ENCODE results near the gene MPV17.
A peak's percentile ranks its signal among the peaks of the same experiment; 100 is the strongest.
"Not testable (repeated sequence)": the region's sequence is repeated elsewhere in the genome, so short reads cannot be mapped to it uniquely, and the experiment has no call there.

Gene MPV17

DNA sequence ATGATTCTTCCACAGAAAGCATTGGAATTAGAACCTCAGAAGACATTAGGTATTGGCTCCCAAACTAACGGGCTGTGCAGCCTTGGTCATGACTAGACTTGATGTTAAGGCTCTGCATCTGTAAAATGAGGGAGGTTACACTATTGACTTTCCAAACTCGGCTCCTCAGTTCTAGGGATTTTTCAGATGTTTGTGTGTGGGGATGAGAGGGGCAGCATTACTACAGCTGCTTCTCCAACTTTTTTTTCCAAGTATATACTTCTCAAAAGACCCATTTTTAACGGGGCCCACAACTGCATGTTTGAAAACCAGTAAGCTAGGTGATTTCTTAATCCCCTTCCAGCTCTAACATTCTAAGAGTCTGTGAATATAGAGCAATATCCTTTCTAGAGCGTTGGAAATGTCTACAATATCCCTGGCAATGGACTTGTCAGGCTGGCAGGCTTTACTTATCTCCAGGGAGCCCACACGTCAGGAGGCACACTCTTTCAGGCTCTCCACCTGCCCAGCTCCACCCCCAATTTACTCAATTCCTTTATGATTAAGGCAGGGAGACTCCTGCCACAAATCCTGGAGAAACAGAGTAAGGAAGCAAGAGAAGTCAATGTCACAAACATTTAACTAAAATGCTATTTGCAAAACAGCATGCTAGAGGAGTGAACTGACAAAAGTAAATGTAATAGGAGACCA, 844 bp upstream of the MPV17 start:
- no peaks in the 10 kb centered on the region for H3K9me3 ChIP-seq (ENCODE audit: control insufficient read depth, low read length)
- peaks cover 13% of the 10 kb centered on the region for H3K4me1 ChIP-seq (ENCODE audit: control insufficient read depth, insufficient read depth, low read length, poor library complexity, severe bottlenecking)
- no peaks in the 10 kb centered on the region for H3K27me3 ChIP-seq (replicated peaks; ENCODE audit: control insufficient read depth, insufficient read depth, low read length, poor library complexity, severe bottlenecking)
- H3K4me3 ChIP-seq (ENCODE audit: insufficient read depth, low read depth, low read length, poor library complexity, severe bottlenecking), result peak overlapping the region; percentile 88
- H3K36me3 ChIP-seq (ENCODE audit: control insufficient read depth, insufficient read depth, low read length), result peaks cover 22% of the 10 kb centered on the region
- no peak for DNase-seq
- H3K27ac ChIP-seq (ENCODE audit: insufficient read depth, low read length, poor library complexity, severe bottlenecking), result peak overlapping the region; percentile 95

DNA sequence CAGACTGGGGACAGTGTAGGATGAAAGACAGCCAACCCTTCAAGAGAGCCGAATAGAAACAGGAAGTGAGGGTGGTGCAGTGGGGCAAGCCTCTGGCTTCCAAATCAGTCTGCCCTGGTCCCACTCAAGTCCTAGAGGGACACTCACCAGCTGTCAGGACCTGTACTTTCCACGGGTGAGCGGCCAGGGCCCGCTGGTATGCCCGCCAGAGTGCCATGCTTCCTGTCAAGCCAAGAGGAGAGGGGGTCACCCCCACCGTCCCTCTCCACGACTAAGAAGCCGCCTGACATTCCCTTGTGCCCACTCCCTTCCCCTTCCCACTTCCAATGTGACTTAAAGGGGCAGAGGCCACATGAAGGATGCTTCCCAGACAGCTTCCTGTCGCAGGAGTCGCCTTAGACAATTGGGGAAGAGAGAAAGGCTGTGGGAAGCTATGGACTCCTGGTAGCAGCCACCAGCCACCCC, 564 bp downstream of the MPV17 start:
- Histone ChIP-seq H3K9me3 (ENCODE audit: control insufficient read depth, low read length) (no peaks in the 10 kb centered on the region), H3K27ac (ENCODE audit: insufficient read depth, low read length, poor library complexity, severe bottlenecking) (peak overlapping the region; percentile 95), H3K27me3 (replicated peaks; ENCODE audit: control insufficient read depth, insufficient read depth, low read length, poor library complexity, severe bottlenecking) (no peaks in the 10 kb centered on the region), H3K4me1 (ENCODE audit: control insufficient read depth, insufficient read depth, low read length, poor library complexity, severe bottlenecking) (peaks cover 13% of the 10 kb centered on the region), H3K4me3 (ENCODE audit: insufficient read depth, low read depth, low read length, poor library complexity, severe bottlenecking) (peak overlapping the region; percentile 88), H3K36me3 (ENCODE audit: control insufficient read depth, insufficient read depth, low read length) (peaks cover 12% of the 10 kb centered on the region)
- no peak for DNase-seq

DNA sequence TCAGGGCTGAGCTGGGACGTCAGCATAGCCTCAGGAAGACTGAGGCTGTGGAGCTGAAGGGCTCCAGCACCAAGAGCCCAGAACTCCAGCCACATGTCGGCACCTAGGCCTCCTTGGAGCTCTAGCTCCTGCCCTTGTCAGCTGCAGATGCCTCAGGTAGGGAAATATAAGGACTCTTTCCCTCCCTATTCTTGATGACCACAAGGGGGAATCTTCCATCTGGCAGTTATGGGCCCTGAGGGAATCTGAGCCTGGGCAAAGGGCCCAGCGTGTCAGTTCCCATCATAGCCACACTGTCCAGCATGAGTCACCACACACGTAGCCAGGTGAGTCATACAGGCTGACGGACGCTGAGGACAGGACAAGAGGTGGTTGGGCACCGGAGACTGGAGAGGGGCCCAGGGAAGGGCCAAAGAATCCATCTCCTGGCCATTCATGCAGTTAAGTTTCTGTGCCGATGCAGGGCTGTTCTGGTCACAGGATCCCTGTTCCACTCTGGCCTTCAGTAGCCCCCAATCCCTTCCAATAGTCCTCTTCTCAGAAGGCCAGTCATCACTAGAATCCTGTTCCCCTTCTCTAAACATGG, 1.8 kb downstream of the MPV17 start:
- Histone ChIP-seq H3K36me3 (ENCODE audit: control insufficient read depth, insufficient read depth, low read length) (peaks cover under 1% of the 10 kb centered on the region), H3K27ac (ENCODE audit: insufficient read depth, low read length, poor library complexity, severe bottlenecking) (no peak overlapping the region), H3K4me1 (ENCODE audit: control insufficient read depth, insufficient read depth, low read length, poor library complexity, severe bottlenecking) (peaks cover 13% of the 10 kb centered on the region), H3K9me3 (ENCODE audit: control insufficient read depth, low read length) (no peaks in the 10 kb centered on the region), H3K4me3 (ENCODE audit: insufficient read depth, low read depth, low read length, poor library complexity, severe bottlenecking) (no peak overlapping the region), H3K27me3 (replicated peaks; ENCODE audit: control insufficient read depth, insufficient read depth, low read length, poor library complexity, severe bottlenecking) (no peaks in the 10 kb centered on the region)
- no peak for DNase-seq

DNA sequence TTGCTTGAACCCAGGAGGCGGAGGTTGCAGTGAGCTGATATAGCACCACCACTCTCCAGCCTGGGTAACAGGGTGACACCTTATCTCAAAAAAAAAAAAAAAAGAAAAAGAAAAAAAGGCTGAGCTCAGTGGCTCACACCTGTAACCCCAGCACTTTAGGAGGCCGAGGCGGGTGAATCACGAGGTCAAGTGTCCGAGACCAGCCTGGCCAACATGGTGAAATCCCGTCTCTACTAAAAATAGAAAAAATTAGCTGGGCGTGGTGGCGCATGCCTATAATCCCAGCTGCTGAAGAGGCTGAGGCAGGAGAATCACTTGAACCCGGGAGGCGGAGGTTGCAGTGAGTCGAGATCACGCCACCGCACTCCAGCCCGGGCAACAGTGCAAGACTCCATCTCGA, 3.1 kb downstream of the MPV17 start:
- H3K36me3 ChIP-seq (ENCODE audit: control insufficient read depth, insufficient read depth, low read length); H3K9me3 ChIP-seq (ENCODE audit: control insufficient read depth, low read length); DNase-seq; H3K4me3 ChIP-seq (ENCODE audit: insufficient read depth, low read depth, low read length, poor library complexity, severe bottlenecking); H3K27me3 ChIP-seq (replicated peaks; ENCODE audit: control insufficient read depth, insufficient read depth, low read length, poor library complexity, severe bottlenecking); H3K27ac ChIP-seq (ENCODE audit: insufficient read depth, low read length, poor library complexity, severe bottlenecking): not testable (repeated sequence)
- H3K4me1 ChIP-seq (ENCODE audit: control insufficient read depth, insufficient read depth, low read length, poor library complexity, severe bottlenecking), result peaks cover 13% of the 10 kb centered on the region

DNA sequence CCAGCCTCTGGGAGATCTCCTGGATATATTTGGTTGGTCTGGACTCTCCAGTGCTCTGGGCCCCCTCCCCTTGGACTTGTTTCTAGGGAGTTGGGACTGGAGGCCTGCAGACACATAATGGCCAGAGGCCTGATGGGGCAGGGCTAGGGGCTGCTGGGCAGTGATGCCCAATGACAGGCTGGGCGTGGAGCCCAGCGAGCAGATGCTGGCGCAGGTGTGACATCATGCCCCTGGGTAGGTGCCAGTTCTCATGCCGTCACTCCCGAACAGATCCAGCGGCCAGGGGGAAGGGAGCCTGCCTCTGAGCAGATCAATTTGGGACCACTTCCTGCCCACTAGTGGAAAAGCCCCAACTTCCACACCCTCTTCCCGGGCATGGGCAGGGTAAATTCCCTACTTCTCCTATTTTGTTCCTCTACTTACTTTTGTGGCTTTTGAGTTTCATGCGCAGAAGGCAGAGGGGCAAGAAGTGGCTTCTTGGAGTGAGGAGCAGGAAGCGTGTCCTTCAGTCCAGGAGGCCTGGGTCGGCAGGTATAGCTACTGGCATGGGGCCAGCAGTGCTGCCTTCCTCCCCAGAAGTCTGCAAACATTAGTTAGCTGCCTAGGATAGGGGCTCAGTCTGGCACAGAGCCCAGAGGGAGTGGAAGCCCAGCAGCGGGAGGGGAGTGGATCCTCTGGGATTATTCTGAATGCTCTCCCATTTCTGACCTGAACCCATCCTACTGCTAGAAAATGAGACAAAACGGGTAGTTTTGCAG, 6.1 kb downstream of the MPV17 start:
- Histone ChIP-seq H3K9me3 (ENCODE audit: control insufficient read depth, low read length) (no peaks in the 10 kb centered on the region), H3K27me3 (replicated peaks; ENCODE audit: control insufficient read depth, insufficient read depth, low read length, poor library complexity, severe bottlenecking) (no peaks in the 10 kb centered on the region), H3K4me3 (ENCODE audit: insufficient read depth, low read depth, low read length, poor library complexity, severe bottlenecking) (no peak overlapping the region), H3K36me3 (ENCODE audit: control insufficient read depth, insufficient read depth, low read length) (no peaks in the 10 kb centered on the region), H3K4me1 (ENCODE audit: control insufficient read depth, insufficient read depth, low read length, poor library complexity, severe bottlenecking) (peaks cover under 1% of the 10 kb centered on the region), H3K27ac (ENCODE audit: insufficient read depth, low read length, poor library complexity, severe bottlenecking) (no peak overlapping the region)
- no peak for DNase-seq

DNA sequence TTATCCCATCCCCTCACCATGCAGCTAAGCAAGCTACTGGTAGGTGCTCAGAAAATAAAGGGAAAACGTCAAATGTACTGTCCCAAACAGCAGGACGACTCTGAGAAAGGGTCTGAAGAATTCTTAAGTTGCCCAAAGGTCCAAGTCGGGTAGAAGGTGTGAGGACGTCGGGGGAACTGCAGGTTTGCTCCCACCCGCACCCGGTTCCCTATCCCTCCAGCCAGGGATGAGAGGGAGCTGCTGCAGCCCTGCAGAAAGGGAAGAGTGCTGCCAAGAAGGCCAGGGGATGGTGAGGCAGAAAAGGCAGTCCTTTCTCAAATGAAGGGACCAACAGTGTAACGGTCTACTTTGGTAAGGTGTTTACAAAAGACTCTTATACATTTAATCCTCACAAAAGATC, 7.8 kb downstream of the MPV17 start:
- Histone ChIP-seq H3K4me1 (ENCODE audit: control insufficient read depth, insufficient read depth, low read length, poor library complexity, severe bottlenecking) (no peaks in the 10 kb centered on the region), H3K4me3 (ENCODE audit: insufficient read depth, low read depth, low read length, poor library complexity, severe bottlenecking) (no peak overlapping the region), H3K27me3 (replicated peaks; ENCODE audit: control insufficient read depth, insufficient read depth, low read length, poor library complexity, severe bottlenecking) (no peaks in the 10 kb centered on the region), H3K36me3 (ENCODE audit: control insufficient read depth, insufficient read depth, low read length) (peaks cover 4% of the 10 kb centered on the region), H3K27ac (ENCODE audit: insufficient read depth, low read length, poor library complexity, severe bottlenecking) (no peak overlapping the region), H3K9me3 (ENCODE audit: control insufficient read depth, low read length) (no peaks in the 10 kb centered on the region)
- no peak for DNase-seq

DNA sequence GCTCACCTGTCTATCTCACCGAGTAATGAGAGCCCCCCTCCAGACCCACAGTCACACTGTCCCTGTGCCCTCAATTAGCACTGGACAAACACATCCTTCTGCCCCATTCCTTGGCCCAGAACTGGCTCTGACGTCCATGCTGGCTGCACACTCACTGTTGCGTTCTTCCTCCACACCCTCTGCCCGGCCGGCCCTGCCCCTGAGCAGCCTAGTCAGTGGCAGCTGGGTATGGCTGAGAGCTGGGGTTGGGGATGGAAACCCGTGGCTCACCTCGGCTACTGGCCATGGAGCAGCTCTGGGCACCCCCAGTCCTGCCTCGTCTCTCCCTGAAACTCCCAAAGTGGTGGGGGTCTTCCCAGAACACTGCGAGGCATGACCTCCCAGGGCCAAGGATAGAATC, 8.2 kb downstream of the MPV17 start:
- Histone ChIP-seq H3K27me3 (replicated peaks; ENCODE audit: control insufficient read depth, insufficient read depth, low read length, poor library complexity, severe bottlenecking) (no peaks in the 10 kb centered on the region), H3K36me3 (ENCODE audit: control insufficient read depth, insufficient read depth, low read length) (peaks cover 4% of the 10 kb centered on the region)
- DNase-seq, result no peak

DNA sequence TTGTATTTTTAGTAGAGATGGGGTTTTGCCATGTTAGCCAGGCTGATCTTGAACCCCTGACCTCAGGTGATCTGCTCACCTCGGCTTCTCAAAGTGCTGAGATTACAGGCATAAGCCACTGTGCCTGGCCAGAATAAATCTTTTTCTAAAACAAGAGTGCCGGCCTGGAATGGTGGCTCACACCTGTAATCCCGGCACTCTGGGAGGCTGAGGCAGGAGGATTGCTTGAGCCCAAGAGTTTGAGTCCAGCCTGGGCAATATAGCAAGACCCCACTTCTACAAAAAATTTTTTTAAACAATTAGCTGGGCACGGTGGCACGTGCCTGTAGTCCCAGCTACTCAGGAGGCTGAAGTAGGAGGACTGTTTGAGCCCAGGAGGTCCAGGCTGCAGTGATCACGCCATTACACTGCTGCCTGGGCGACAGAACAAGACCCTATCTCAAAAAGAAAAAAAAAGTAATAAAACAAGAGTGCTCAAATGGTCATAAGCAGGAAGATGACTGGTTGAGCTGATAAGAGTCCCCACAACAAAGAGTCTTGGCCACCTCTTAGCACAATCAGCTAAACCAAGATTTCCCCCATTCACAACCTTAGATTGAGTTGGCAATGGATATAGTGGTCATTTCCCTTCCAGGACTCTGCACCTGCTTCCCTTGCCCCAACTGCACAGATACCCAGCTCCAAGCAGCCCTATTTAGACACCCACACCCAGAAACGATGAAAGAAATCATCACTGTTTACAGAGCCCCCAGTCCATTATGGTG, 8.8 kb downstream of the MPV17 start:
- no peaks in the 10 kb centered on the region for H3K9me3 ChIP-seq (ENCODE audit: control insufficient read depth, low read length)
- H3K4me1 ChIP-seq (ENCODE audit: control insufficient read depth, insufficient read depth, low read length, poor library complexity, severe bottlenecking), result no peaks in the 10 kb centered on the region
- no peak for DNase-seq
- no peak overlapping the region for H3K4me3 ChIP-seq (ENCODE audit: insufficient read depth, low read depth, low read length, poor library complexity, severe bottlenecking)
- no peak overlapping the region for H3K27ac ChIP-seq (ENCODE audit: insufficient read depth, low read length, poor library complexity, severe bottlenecking)
- no peaks in the 10 kb centered on the region for H3K27me3 ChIP-seq (replicated peaks; ENCODE audit: control insufficient read depth, insufficient read depth, low read length, poor library complexity, severe bottlenecking)
- peaks cover 4% of the 10 kb centered on the region for H3K36me3 ChIP-seq (ENCODE audit: control insufficient read depth, insufficient read depth, low read length)

More for the DNA sequence above, 8.2 kb downstream of the MPV17 start:
- Histone ChIP-seq H3K9me3 (ENCODE audit: control insufficient read depth, low read length) (no peaks in the 10 kb centered on the region), H3K27ac (ENCODE audit: insufficient read depth, low read length, poor library complexity, severe bottlenecking) (no peak overlapping the region), H3K4me1 (ENCODE audit: control insufficient read depth, insufficient read depth, low read length, poor library complexity, severe bottlenecking) (no peaks in the 10 kb centered on the region), H3K4me3 (ENCODE audit: insufficient read depth, low read depth, low read length, poor library complexity, severe bottlenecking) (no peak overlapping the region)

DNA sequence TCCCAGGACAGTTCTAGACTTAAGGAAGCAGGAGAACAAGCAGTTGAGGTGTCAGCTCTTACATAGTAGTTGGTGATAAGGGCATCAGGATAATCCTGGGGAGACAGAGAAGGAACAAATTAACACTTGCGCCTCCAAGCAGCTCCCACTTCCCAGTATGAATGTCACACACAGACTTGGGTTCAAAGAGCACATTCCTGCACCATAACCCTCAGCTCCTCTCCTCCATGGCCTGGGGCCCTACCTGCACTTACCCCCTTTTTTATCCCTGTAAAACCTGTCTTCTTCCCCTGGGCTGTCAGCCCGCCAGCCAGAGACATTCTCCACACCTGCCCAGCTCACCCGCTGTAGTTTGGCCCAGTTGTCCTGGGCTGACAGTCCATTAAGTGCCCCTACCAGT, 10.7 kb downstream of the MPV17 start:
- peaks cover 4% of the 10 kb centered on the region for H3K36me3 ChIP-seq (ENCODE audit: control insufficient read depth, insufficient read depth, low read length)

More for the DNA sequence above, 10.7 kb downstream of the MPV17 start:
- Histone ChIP-seq H3K27me3 (replicated peaks; ENCODE audit: control insufficient read depth, insufficient read depth, low read length, poor library complexity, severe bottlenecking) (peaks cover under 1% of the 10 kb centered on the region), H3K4me1 (ENCODE audit: control insufficient read depth, insufficient read depth, low read length, poor library complexity, severe bottlenecking) (peaks cover 1% of the 10 kb centered on the region), H3K27ac (ENCODE audit: insufficient read depth, low read length, poor library complexity, severe bottlenecking) (no peak overlapping the region), H3K9me3 (ENCODE audit: control insufficient read depth, low read length) (no peaks in the 10 kb centered on the region), H3K4me3 (ENCODE audit: insufficient read depth, low read depth, low read length, poor library complexity, severe bottlenecking) (no peak overlapping the region)
- no peak for DNase-seq

Data from effector memory CD4-positive, alpha-beta T cell (primary cell).